NT2/D1 (cell line): ENCODE data around the gene UBAP2.
"Not testable (repeated sequence)": the region's sequence is repeated elsewhere in the genome, so short reads cannot be mapped to it uniquely, and the experiment has no call there.

ENCODE experiments used
- SUZ12 ChIP-seq: IDR thresholded peaks from 2 replicates; pipeline ENCODE4 v1.6.1; 2011; ENCODE audit not compliant: insufficient read length, insufficient read depth; ENCODE audit errors: extremely low read depth
- YY1 ChIP-seq: IDR thresholded peaks from 2 replicates; pipeline ENCODE4 v1.6.1; 2011; ENCODE audit not compliant: insufficient read length, insufficient read depth
- ZNF274 ChIP-seq: IDR thresholded peaks from 2 replicates; pipeline ENCODE4 v1.6.1; 2011; ENCODE audit warnings: mild to moderate bottlenecking, low read depth, low read length

- TF ChIP-seq YY1, ZNF274, SUZ12: not testable (repeated sequence)
Measured at GRCh38 chr9:34024476-34024875, 24.2 kb downstream of the UBAP2 start.
